HG02623 (cell line): ENCODE results near the gene LGALSL.

Source experiments
- ATAC-seq: cut with Tn5 transposase; IDR thresholded peaks from one replicate; pipeline ENCODE4 v1.9.1; 2021; ENCODE audit warnings: moderate library complexity; ENCODE audit not compliant: unreplicated experiment

The LGALSL gene

GRCh38 chr2:64470071-64470470, 16.1 kb downstream of the LGALSL start:
- no peak for ATAC-seq

GRCh38 chr2:64470766-64471295, 16.9 kb downstream of the LGALSL start:
- no peak for ATAC-seq

- ATAC-seq: no peak
Observed at GRCh38 chr2:64471600-64471999, 17.6 kb downstream of the LGALSL start.

- no peak for ATAC-seq
Observed at GRCh38 chr2:64472881-64473280, 18.9 kb downstream of the LGALSL start.

- ATAC-seq: no peak
Observed at GRCh38 chr2:64474121-64474571, 20.2 kb downstream of the LGALSL start.

- no peak for ATAC-seq
Observed at GRCh38 chr2:64474636-64475035, 20.7 kb downstream of the LGALSL start.

- ATAC-seq: no peak
Observed at GRCh38 chr2:64477037-64477436, 23.1 kb downstream of the LGALSL start.

GRCh38 chr2:64477979-64478378, 24.0 kb downstream of the LGALSL start:
- no peak for ATAC-seq

GRCh38 chr2:64478502-64479230, 24.7 kb downstream of the LGALSL start:
- ATAC-seq: no peak

- ATAC-seq: no peak
Observed at GRCh38 chr2:64479259-64480117, 25.5 kb downstream of the LGALSL start.

- no peak for ATAC-seq
Observed at GRCh38 chr2:64481665-64482064, 27.7 kb downstream of the LGALSL start.

- no peak for ATAC-seq
Observed at GRCh38 chr2:64482243-64482642, 28.3 kb downstream of the LGALSL start.

GRCh38 chr2:64482765-64483504, 29.0 kb downstream of the LGALSL start:
- ATAC-seq: no peak

GRCh38 chr2:64485331-64485730, 31.4 kb downstream of the LGALSL start:
- ATAC-seq: no peak

GRCh38 chr2:64485961-64486360, 32.0 kb downstream of the LGALSL start:
- ATAC-seq: no peak

- ATAC-seq: no peak
Observed at GRCh38 chr2:64487256-64488049, 33.5 kb downstream of the LGALSL start.

- ATAC-seq: no peak
Observed at GRCh38 chr2:64488050-64488974, 34.4 kb downstream of the LGALSL start.

GRCh38 chr2:64489081-64489751, 35.3 kb downstream of the LGALSL start:
- ATAC-seq: no peak

- ATAC-seq: no peak
Observed at GRCh38 chr2:64491426-64491825, 37.5 kb downstream of the LGALSL start.
